ENCODE data around the gene MARCHF10. TPM values are rescaled to one million over a fixed set of nuclear protein-coding genes. Genes with fewer than 3 reads are reported as not detected.
"Not testable (repeated sequence)": the region's sequence is repeated elsewhere in the genome, so short reads cannot be mapped to it uniquely, and the experiment has no call there.

The MARCHF10 gene
- polyA plus RNA-seq, 3 donors, result 0.04 to 0.08 TPM; not detected in 1

- no peak overlapping the region for H3K27ac ChIP-seq (ENCODE audit: low read depth, low read length)
- 75 to 96% (median 80%) methylated on average over 1 of the region's 1 CpG for WGBS, 3 donors
Measured at GRCh38 chr17:62796291-62796690, 11.8 kb downstream of the MARCHF10 start.

GRCh38 chr17:62794666-62794971 lies 13.5 kb downstream of the MARCHF10 start:
- no peak overlapping the region for H3K27ac ChIP-seq (ENCODE audit: low read depth, low read length)
- 29 to 72% (median 43%) methylated on average over 4 of the region's 4 CpGs for WGBS, 3 donors

GRCh38 chr17:62793919-62794665 lies 14.0 kb downstream of the MARCHF10 start:
- no peak overlapping the region for H3K27ac ChIP-seq (ENCODE audit: low read depth, low read length)
- 68 to 74% (median 68%) methylated on average over 3 of the region's 3 CpGs for whole genome bisulfite sequencing, 3 donors

- 88 to 100% (median 92%) methylated on average over 1 of the region's 1 CpG for WGBS, 3 donors
- no peak overlapping the region for H3K27ac ChIP-seq (ENCODE audit: low read depth, low read length)
Measured at GRCh38 chr17:62792447-62792800, 15.7 kb downstream of the MARCHF10 start.

GRCh38 chr17:62791767-62792446 lies 16.2 kb downstream of the MARCHF10 start:
- WGBS, 3 donors, result 42 to 84% (median 82%) methylated on average over 12 of the region's 12 CpGs
- H3K27ac ChIP-seq (ENCODE audit: low read depth, low read length), result no peak overlapping the region

GRCh38 chr17:62791235-62791734 lies 16.8 kb downstream of the MARCHF10 start:
- H3K27ac ChIP-seq (ENCODE audit: low read depth, low read length), result no peak overlapping the region
- WGBS, 3 donors, result 39 to 56% (median 51%) methylated on average over 6 of the region's 6 CpGs

GRCh38 chr17:62790564-62790986 lies 17.5 kb downstream of the MARCHF10 start:
- no peak overlapping the region for H3K27ac ChIP-seq (ENCODE audit: low read depth, low read length)
- WGBS, 3 donors, result 81 to 88% (median 84%) methylated on average over 7 of the region's 7 CpGs

GRCh38 chr17:62787366-62787765 lies 20.7 kb downstream of the MARCHF10 start:
- no peak overlapping the region for H3K27ac ChIP-seq (ENCODE audit: low read depth, low read length)
- 75 to 90% (median 90%) methylated on average over 2 of the region's 2 CpGs for WGBS, 3 donors

- H3K27ac ChIP-seq (ENCODE audit: low read depth, low read length), result no peak overlapping the region
- WGBS, 3 donors, result 73 to 89% (median 88%) methylated on average over 2 of the region's 2 CpGs
Measured at GRCh38 chr17:62786646-62787045, 21.5 kb downstream of the MARCHF10 start.

- H3K27ac ChIP-seq (ENCODE audit: low read depth, low read length), result not testable (repeated sequence)
- WGBS, 3 donors, result 84 to 94% (median 92%) methylated on average over 1 of the region's 1 CpG
Measured at GRCh38 chr17:62785983-62786382, 22.1 kb downstream of the MARCHF10 start.

- WGBS, 3 donors, result 48 to 67% (median 58%) methylated on average over 1 of the region's 1 CpG
- H3K27ac ChIP-seq (ENCODE audit: low read depth, low read length), result no peak overlapping the region
Measured at GRCh38 chr17:62782730-62783270, 25.3 kb downstream of the MARCHF10 start.

- 43 to 62% (median 44%) methylated on average over 2 of the region's 2 CpGs for WGBS, 3 donors
- no peak overlapping the region for H3K27ac ChIP-seq (ENCODE audit: low read depth, low read length)
Measured at GRCh38 chr17:62781831-62782251, 26.3 kb downstream of the MARCHF10 start.

- no peak overlapping the region for H3K27ac ChIP-seq (ENCODE audit: low read depth, low read length)
- 50 to 73% (median 59%) methylated on average over 3 of the region's 3 CpGs for WGBS, 3 donors
Measured at GRCh38 chr17:62781356-62781755, 26.8 kb downstream of the MARCHF10 start.

- H3K27ac ChIP-seq (ENCODE audit: low read depth, low read length), result no peak overlapping the region
- 80 to 87% (median 85%) methylated on average over 6 of the region's 6 CpGs for WGBS, 3 donors
Measured at GRCh38 chr17:62780951-62781350, 27.2 kb downstream of the MARCHF10 start.

- 45 to 88% (median 86%) methylated on average over 7 of the region's 7 CpGs for WGBS, 3 donors
- H3K27ac ChIP-seq (ENCODE audit: low read depth, low read length), result no peak overlapping the region
Measured at GRCh38 chr17:62780269-62780668, 27.8 kb downstream of the MARCHF10 start.

GRCh38 chr17:62778990-62779681 lies 29.0 kb downstream of the MARCHF10 start:
- 54 to 65% (median 61%) methylated on average over 21 of the region's 21 CpGs for WGBS, 3 donors
- no peak overlapping the region for H3K27ac ChIP-seq (ENCODE audit: low read depth, low read length)

- WGBS, 3 donors, result 92 to 94% (median 93%) methylated on average over 4 of the region's 4 CpGs
- H3K27ac ChIP-seq (ENCODE audit: low read depth, low read length), result no peak overlapping the region
Measured at GRCh38 chr17:62775876-62776275, 32.2 kb downstream of the MARCHF10 start.

- WGBS, 3 donors, result 52 to 67% (median 59%) methylated on average over 5 of the region's 5 CpGs
Measured at GRCh38 chr17:62774338-62774737, 33.8 kb downstream of the MARCHF10 start.

GRCh38 chr17:62767997-62768396 lies 40.1 kb downstream of the MARCHF10 start:
- WGBS, 3 donors, result 79 to 95% (median 89%) methylated on average over 5 of the region's 5 CpGs
- H3K27ac ChIP-seq (ENCODE audit: low read depth, low read length), result no peak overlapping the region

More at GRCh38 chr17:62774338-62774737, 33.8 kb downstream of the MARCHF10 start:
- H3K27ac ChIP-seq (ENCODE audit: low read depth, low read length), result no peak overlapping the region

Data from adipose tissue (tissue), 3 donors.